Neutrophil (primary cell): Measurements from ENCODE around the gene IRX4.

ENCODE experiments used
- H3K27ac ChIP-seq: fragments of 200-600 bp; sonication (generic); 2 replicates; pipeline ENCODE4 v1.5.1; 2016; ENCODE audit warnings: mild to moderate bottlenecking, moderate library complexity
- H3K27me3 ChIP-seq: fragments of 200-600 bp; sonication (generic); 2 replicates; pipeline ENCODE4 v1.6.0; 2016; ENCODE audit warnings: mild to moderate bottlenecking
- H3K36me3 ChIP-seq: fragments of 200-600 bp; sonication (generic); 2 replicates; pipeline ENCODE4 v1.5.1; 2017
- H3K4me1 ChIP-seq, 2 experiments: fragments of 200-600 bp in 1 of 2; sonication (generic) in 1 of 2; 1 replicate in 1 of 2; 2 replicates in 1 of 2; pipeline versions ENCODE4 v1.5.1 to v1.6.1; 2013 to 2016; ENCODE audit warnings: low read depth in 1 of 2, low read length in 1 of 2, mild to moderate bottlenecking in 1 of 2, moderate library complexity in 1 of 2; ENCODE audit not compliant: control insufficient read depth in 1 of 2, insufficient read depth in 1 of 2
- H3K4me3 ChIP-seq, 2 experiments: fragments of 200-600 bp in 1 of 2; sonication (generic) in 1 of 2; 1 replicate in 1 of 2; 2 replicates in 1 of 2; pipeline ENCODE4 v1.5.1; 2013 to 2016; ENCODE audit warnings: low read depth in 1 of 2, low read length in 1 of 2, mild to moderate bottlenecking in 1 of 2, moderate library complexity in 1 of 2
- H3K9me3 ChIP-seq: fragments of 200-600 bp; sonication (generic); 2 replicates; pipeline ENCODE4 v1.5.1; 2016
- CTCF ChIP-seq: fragments of 200-600 bp; sonication (generic); IDR thresholded peaks from 2 replicates; pipeline ENCODE4 v1.5.1; 2016; ENCODE audit warnings: antibody characterized with exemption

Gene IRX4

DNA sequence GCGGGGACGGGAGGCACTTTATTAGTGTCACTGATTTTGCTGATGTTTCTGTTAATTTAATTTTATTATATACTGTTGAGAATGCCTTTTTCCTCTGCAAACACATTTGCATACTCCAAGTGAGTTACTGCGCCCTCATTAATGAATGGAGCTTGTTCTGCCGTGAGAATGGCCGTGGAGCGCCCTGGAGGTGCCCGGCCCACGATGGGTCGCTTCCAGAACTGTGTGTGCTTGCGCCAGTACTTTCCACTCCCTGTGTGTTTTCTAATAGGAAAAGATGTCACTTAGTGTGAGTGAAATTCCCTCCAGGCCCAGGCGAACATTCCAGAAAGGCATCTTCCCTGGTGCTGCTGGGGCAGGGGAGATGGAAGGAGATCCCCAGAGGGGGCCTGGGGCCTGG, 51.5 kb downstream of the IRX4 start:
- Histone ChIP-seq H3K27me3 (peaks cover 51% of the 10 kb centered on the region), H3K4me3 (no peak overlapping the region), H3K4me1 (no peaks in the 10 kb centered on the region), H3K27ac (no peak overlapping the region), H3K9me3 (no peaks in the 10 kb centered on the region), H3K36me3 (no peaks in the 10 kb centered on the region)
- no peak for TF ChIP-seq CTCF

GRCh38 chr5:1830571-1831228, 52.0 kb downstream of the IRX4 start:
- no peak overlapping the region for H3K27ac ChIP-seq
- peaks cover under 1% of the 10 kb centered on the region for H3K36me3 ChIP-seq
- peaks cover 46% of the 10 kb centered on the region for H3K27me3 ChIP-seq
- H3K4me1 ChIP-seq, result no peaks in the 10 kb centered on the region
- TF ChIP-seq CTCF, result no peak
- no peaks in the 10 kb centered on the region for H3K9me3 ChIP-seq
- H3K4me3 ChIP-seq, result no peak overlapping the region

GRCh38 chr5:1827886-1828397, 54.8 kb downstream of the IRX4 start:
- H3K4me3 ChIP-seq, result no peak overlapping the region
- no peaks in the 10 kb centered on the region for H3K9me3 ChIP-seq
- H3K36me3 ChIP-seq, result peaks cover 20% of the 10 kb centered on the region
- H3K27ac ChIP-seq, result no peak overlapping the region
- H3K4me1 ChIP-seq, result no peaks in the 10 kb centered on the region
- no peak for TF ChIP-seq CTCF
- peaks cover 20% of the 10 kb centered on the region for H3K27me3 ChIP-seq
